Stimulated activated naive CD8-positive, alpha-beta T cell treated with anti-CD3 and anti-CD28 coated beads, Interleukin-15, Interleukin-2, amounts not matched to agents 100 ng/mL and 50 ng/mL, for 24 hours (primary cell): Measurements from ENCODE around the gene FLNB.
A peak's percentile ranks its signal among the peaks of the same experiment; 100 is the strongest.

ENCODE experiments used
- H3K27ac Mint-ChIP-seq: one replicate; pipeline ENCODE4 v1.8.0; 2021; ENCODE audit warnings: mild to moderate bottlenecking, mixed read lengths
- H3K27me3 Mint-ChIP-seq: one replicate; pipeline ENCODE4 v1.8.0; 2021; ENCODE audit warnings: mixed read lengths
- H3K36me3 Mint-ChIP-seq: one replicate; pipeline ENCODE4 v1.8.0; 2021; ENCODE audit warnings: low read depth, mixed read lengths
- H3K4me1 Mint-ChIP-seq: one replicate; pipeline ENCODE4 v1.8.0; 2021; ENCODE audit warnings: low read depth, mixed read lengths
- H3K4me3 Mint-ChIP-seq: one replicate; pipeline ENCODE4 v1.8.0; 2021; ENCODE audit warnings: mild to moderate bottlenecking, mixed read lengths
- H3K9me3 Mint-ChIP-seq: one replicate; pipeline ENCODE4 v1.8.0; 2021; ENCODE audit warnings: mixed read lengths

The FLNB gene

GRCh38 chr3:58176827-58177489, 168.7 kb downstream of the FLNB start:
- peaks cover 25% of the 10 kb centered on the region for H3K4me1 Mint-ChIP-seq
- H3K9me3 Mint-ChIP-seq: no peaks in the 10 kb centered on the region
- no peak overlapping the region for H3K4me3 Mint-ChIP-seq
- H3K27ac Mint-ChIP-seq: no peak overlapping the region
- H3K27me3 Mint-ChIP-seq: no peaks in the 10 kb centered on the region
- H3K36me3 Mint-ChIP-seq: no peaks in the 10 kb centered on the region

GRCh38 chr3:58177747-58178527, 169.7 kb downstream of the FLNB start:
- Mint-ChIP-seq H3K27ac (no peak overlapping the region), H3K27me3 (no peaks in the 10 kb centered on the region), H3K4me3 (peak overlapping the region; percentile 47), H3K9me3 (no peaks in the 10 kb centered on the region), H3K4me1 (peaks cover 25% of the 10 kb centered on the region), H3K36me3 (no peaks in the 10 kb centered on the region)

- no peak overlapping the region for H3K27ac Mint-ChIP-seq
- H3K9me3 Mint-ChIP-seq: no peaks in the 10 kb centered on the region
- peaks cover 25% of the 10 kb centered on the region for H3K4me1 Mint-ChIP-seq
- no peaks in the 10 kb centered on the region for H3K36me3 Mint-ChIP-seq
- H3K27me3 Mint-ChIP-seq: no peaks in the 10 kb centered on the region
- H3K4me3 Mint-ChIP-seq: peak overlapping the region; percentile 47
These were observed 170.5 kb downstream of the FLNB start for GRCh38 chr3:58178528-58179234.

GRCh38 chr3:58179235-58180098, 171.2 kb downstream of the FLNB start:
- no peak overlapping the region for H3K4me3 Mint-ChIP-seq
- no peak overlapping the region for H3K27ac Mint-ChIP-seq
- no peaks in the 10 kb centered on the region for H3K36me3 Mint-ChIP-seq
- no peaks in the 10 kb centered on the region for H3K27me3 Mint-ChIP-seq
- H3K4me1 Mint-ChIP-seq: peaks cover 25% of the 10 kb centered on the region
- no peaks in the 10 kb centered on the region for H3K9me3 Mint-ChIP-seq

DNA sequence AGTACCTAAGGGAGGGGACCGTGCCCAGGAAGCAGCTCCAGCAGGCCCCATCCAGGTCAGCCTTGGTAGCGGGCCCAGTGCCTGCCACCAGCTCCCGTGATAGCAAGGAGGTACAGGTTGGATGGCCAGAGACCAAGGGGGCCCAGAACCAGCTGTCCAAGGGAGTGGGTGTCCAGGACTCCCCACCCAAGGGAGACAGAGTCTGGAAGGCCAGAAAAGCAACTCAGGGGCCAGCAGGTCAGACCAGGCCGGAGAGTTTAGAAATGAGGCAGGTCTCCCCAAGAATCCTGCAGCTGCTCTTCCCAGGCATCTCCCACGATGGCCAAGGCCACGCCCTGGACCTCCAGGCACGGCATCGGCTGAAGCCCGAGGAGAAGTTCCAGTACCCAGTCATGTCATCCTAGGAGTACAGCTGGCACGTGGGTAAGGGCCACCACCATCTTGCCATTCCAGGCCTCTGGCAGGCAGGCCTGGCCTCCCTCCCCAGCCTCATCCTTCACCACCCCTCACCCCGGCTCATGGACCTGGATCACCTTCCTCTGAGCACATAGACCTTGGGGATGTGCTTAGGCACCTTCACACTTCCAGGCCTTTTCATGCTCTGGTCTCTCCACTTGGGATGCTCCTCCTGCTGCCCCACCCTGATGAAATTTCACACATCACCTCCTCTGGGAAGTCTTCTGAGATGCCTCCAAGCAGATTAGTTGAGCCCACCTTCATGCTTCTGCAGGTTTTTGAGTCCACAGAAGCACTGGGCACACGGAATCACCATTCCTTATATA, 172.1 kb downstream of the FLNB start:
- H3K36me3 Mint-ChIP-seq: no peaks in the 10 kb centered on the region
- H3K4me1 Mint-ChIP-seq: peaks cover 25% of the 10 kb centered on the region
- H3K27ac Mint-ChIP-seq: no peak overlapping the region
- H3K4me3 Mint-ChIP-seq: no peak overlapping the region
- H3K27me3 Mint-ChIP-seq: no peaks in the 10 kb centered on the region
- H3K9me3 Mint-ChIP-seq: no peaks in the 10 kb centered on the region

GRCh38 chr3:58180940-58181587, 172.8 kb downstream of the FLNB start:
- no peaks in the 10 kb centered on the region for H3K27me3 Mint-ChIP-seq
- H3K4me1 Mint-ChIP-seq: peaks cover 25% of the 10 kb centered on the region
- no peaks in the 10 kb centered on the region for H3K36me3 Mint-ChIP-seq
- H3K27ac Mint-ChIP-seq: no peak overlapping the region
- no peak overlapping the region for H3K4me3 Mint-ChIP-seq
- no peaks in the 10 kb centered on the region for H3K9me3 Mint-ChIP-seq

GRCh38 chr3:58183221-58183620, 175.0 kb downstream of the FLNB start:
- no peaks in the 10 kb centered on the region for H3K9me3 Mint-ChIP-seq
- H3K4me3 Mint-ChIP-seq: no peak overlapping the region
- no peaks in the 10 kb centered on the region for H3K36me3 Mint-ChIP-seq

GRCh38 chr3:58183891-58184290, 175.7 kb downstream of the FLNB start:
- Mint-ChIP-seq H3K27me3 (no peaks in the 10 kb centered on the region), H3K9me3 (no peaks in the 10 kb centered on the region), H3K4me1 (peaks cover 3% of the 10 kb centered on the region), H3K27ac (no peak overlapping the region), H3K4me3 (no peak overlapping the region), H3K36me3 (no peaks in the 10 kb centered on the region)

More at GRCh38 chr3:58183221-58183620, 175.0 kb downstream of the FLNB start:
- peaks cover 10% of the 10 kb centered on the region for H3K4me1 Mint-ChIP-seq
- H3K27me3 Mint-ChIP-seq: no peaks in the 10 kb centered on the region
- H3K27ac Mint-ChIP-seq: no peak overlapping the region

- Mint-ChIP-seq H3K9me3 (no peaks in the 10 kb centered on the region), H3K4me1 (peaks cover 3% of the 10 kb centered on the region), H3K27ac (no peak overlapping the region), H3K27me3 (no peaks in the 10 kb centered on the region), H3K36me3 (no peaks in the 10 kb centered on the region), H3K4me3 (no peak overlapping the region)
These were observed 176.2 kb downstream of the FLNB start for GRCh38 chr3:58184309-58184981.

GRCh38 chr3:58184982-58185360, 176.7 kb downstream of the FLNB start:
- Mint-ChIP-seq H3K27me3 (no peaks in the 10 kb centered on the region), H3K4me3 (no peak overlapping the region), H3K36me3 (no peaks in the 10 kb centered on the region), H3K4me1 (peaks cover 3% of the 10 kb centered on the region), H3K9me3 (no peaks in the 10 kb centered on the region), H3K27ac (no peak overlapping the region)

- H3K9me3 Mint-ChIP-seq: no peaks in the 10 kb centered on the region
- H3K4me3 Mint-ChIP-seq: no peak overlapping the region
- no peak overlapping the region for H3K27ac Mint-ChIP-seq
- H3K4me1 Mint-ChIP-seq: peaks cover 3% of the 10 kb centered on the region
- H3K27me3 Mint-ChIP-seq: no peaks in the 10 kb centered on the region
- H3K36me3 Mint-ChIP-seq: no peaks in the 10 kb centered on the region
These were observed 179.9 kb downstream of the FLNB start for GRCh38 chr3:58188173-58188564.

- Mint-ChIP-seq H3K27ac (no peak overlapping the region), H3K4me1 (peaks cover 3% of the 10 kb centered on the region), H3K9me3 (no peaks in the 10 kb centered on the region), H3K4me3 (no peak overlapping the region), H3K36me3 (no peaks in the 10 kb centered on the region), H3K27me3 (no peaks in the 10 kb centered on the region)
These were observed 180.8 kb downstream of the FLNB start for GRCh38 chr3:58188921-58189451.

- no peak overlapping the region for H3K27ac Mint-ChIP-seq
- H3K4me1 Mint-ChIP-seq: peaks cover 3% of the 10 kb centered on the region
- no peaks in the 10 kb centered on the region for H3K9me3 Mint-ChIP-seq
- no peak overlapping the region for H3K4me3 Mint-ChIP-seq
- H3K36me3 Mint-ChIP-seq: no peaks in the 10 kb centered on the region
- no peaks in the 10 kb centered on the region for H3K27me3 Mint-ChIP-seq
These were observed 181.5 kb downstream of the FLNB start for GRCh38 chr3:58189691-58190090.
